ENCODE data around the gene KASH5.
"Not testable (repeated sequence)": the region's sequence is repeated elsewhere in the genome, so short reads cannot be mapped to it uniquely, and the experiment has no call there.

Gene KASH5

GRCh38 chr19:49436381-49437017, 48.5 kb downstream of the KASH5 start:
- peak in 2 of 3 experiments; percentile 38 to 67 for DNase-seq (ENCODE audit: low read depth in 3 of 3)

- no peak for DNase-seq (ENCODE audit: low read depth in 3 of 3)
Measured at GRCh38 chr19:49437231-49437630, 49.2 kb downstream of the KASH5 start.

- no peak for DNase-seq (ENCODE audit: low read depth in 3 of 3)
Measured at GRCh38 chr19:49438261-49438660, 50.2 kb downstream of the KASH5 start.

GRCh38 chr19:49439836-49440235, 51.8 kb downstream of the KASH5 start:
- no peak for DNase-seq (ENCODE audit: low read depth in 3 of 3)

- DNase-seq (ENCODE audit: low read depth in 3 of 3), result no peak
Measured at GRCh38 chr19:49440439-49441209, 52.6 kb downstream of the KASH5 start.

GRCh38 chr19:49441210-49441959, 53.3 kb downstream of the KASH5 start, which contains the start of gene SLC17A7:
Gene SLC17A7, minus strand, starts transcription at chr19:49441527. Its CDS starts 148 bp downstream, at chr19:49441379.
- DNase-seq (ENCODE audit: low read depth in 3 of 3), result peak in 1 of 3 experiments; percentile 35

GRCh38 chr19:49441960-49442350, 53.9 kb downstream of the KASH5 start:
- no peak for DNase-seq (ENCODE audit: low read depth in 3 of 3)

GRCh38 chr19:49442354-49442753, 54.3 kb downstream of the KASH5 start:
- DNase-seq (ENCODE audit: low read depth in 3 of 3), result peak in 1 of 3 experiments; percentile 19

- peak in 2 of 3 experiments; percentile 13 to 67 for DNase-seq (ENCODE audit: low read depth in 3 of 3)
Measured at GRCh38 chr19:49442771-49443365, 54.8 kb downstream of the KASH5 start.

GRCh38 chr19:49443366-49444099, 55.5 kb downstream of the KASH5 start:
- peak; percentile 85 to 93 (median 90) for DNase-seq (ENCODE audit: low read depth in 3 of 3)

GRCh38 chr19:49444100-49444700, 56.2 kb downstream of the KASH5 start:
- DNase-seq (ENCODE audit: low read depth in 3 of 3), result not testable (repeated sequence)

GRCh38 chr19:49445997-49446396, 57.9 kb downstream of the KASH5 start:
- no peak for DNase-seq (ENCODE audit: low read depth in 3 of 3)

GRCh38 chr19:49447485-49448431, 59.7 kb downstream of the KASH5 start:
- DNase-seq (ENCODE audit: low read depth in 3 of 3), result peak in 1 of 3 experiments; percentile 39

- no peak for DNase-seq (ENCODE audit: low read depth in 3 of 3)
Measured at GRCh38 chr19:49448432-49448786, 60.4 kb downstream of the KASH5 start.

- DNase-seq (ENCODE audit: low read depth in 3 of 3), result no peak
Measured at GRCh38 chr19:49450405-49450804, 62.4 kb downstream of the KASH5 start.

- peak; percentile 86 to 94 (median 93) for DNase-seq (ENCODE audit: low read depth in 3 of 3)
Measured at GRCh38 chr19:49451430-49452181, 63.6 kb downstream of the KASH5 start, which contains the start of gene PIH1D1. Gene PIH1D1, minus strand, starts transcription at chr19:49451814. Its CDS starts 240 bp downstream, at chr19:49451574.

GRCh38 chr19:49453013-49453756, 65.1 kb downstream of the KASH5 start, which contains the start of gene ALDH16A1:
Gene ALDH16A1, plus strand, starts transcription at chr19:49453225. Its CDS starts 107 bp downstream, at chr19:49453332.
- DNase-seq (ENCODE audit: low read depth in 3 of 3), result peak; percentile 95 to 97 (median 96)

- no peak for DNase-seq (ENCODE audit: low read depth in 3 of 3)
Measured at GRCh38 chr19:49453757-49454240, 65.8 kb downstream of the KASH5 start.

Measured in stimulated activated CD4-positive, alpha-beta T cell treated with anti-CD3 and anti-CD28 coated beads, TNF-alpha, amount 100 ng/mL, for 24 hours (primary cell).